Forelimb muscle (tissue), 1 donor: Measurements from ENCODE around the gene SPPL2C. TPM values are rescaled to one million over a fixed set of nuclear protein-coding genes. Genes with fewer than 3 reads are reported as not detected.
"Not testable (repeated sequence)": the region's sequence is repeated elsewhere in the genome, so short reads cannot be mapped to it uniquely, and the experiment has no call there.

Source experiments
- DNase-seq: peaks from one replicate; pipeline ENCODE4 v3.0.0-alpha.2; 2013; ENCODE audit warnings: low read depth
- polyA plus RNA-seq: library from polyadenylated mRNA; unstranded; fragments of 120-200 nt; gene quantifications from one replicate; pipeline ENCODE4 v1.2.1, GENCODE V29; 2013; ENCODE audit not compliant: insufficient read length

The SPPL2C gene
- polyA plus RNA-seq, 1 donor = not detected

GRCh38 chr17:45849536-45849990 lies 4.9 kb downstream of the SPPL2C start:
- DNase-seq = no peak

GRCh38 chr17:45850011-45850410 lies 5.3 kb downstream of the SPPL2C start:
- no peak for DNase-seq

- DNase-seq = no peak
These were observed 5.8 kb downstream of the SPPL2C start for GRCh38 chr17:45850468-45850867.

GRCh38 chr17:45851022-45851421 lies 6.3 kb downstream of the SPPL2C start:
- no peak for DNase-seq

- DNase-seq = no peak
These were observed 6.8 kb downstream of the SPPL2C start for GRCh38 chr17:45851464-45851863.

GRCh38 chr17:45851873-45852272 lies 7.2 kb downstream of the SPPL2C start:
- DNase-seq = no peak

GRCh38 chr17:45852535-45853297 lies 8.0 kb downstream of the SPPL2C start:
- peak; percentile 13 for DNase-seq

GRCh38 chr17:45854209-45854608 lies 9.5 kb downstream of the SPPL2C start:
- no peak for DNase-seq

GRCh38 chr17:45855691-45856336 lies 11.1 kb downstream of the SPPL2C start:
- no peak for DNase-seq

- DNase-seq = peak; percentile 13
These were observed 13.5 kb downstream of the SPPL2C start for GRCh38 chr17:45857977-45858708.

- no peak for DNase-seq
These were observed 16.5 kb downstream of the SPPL2C start for GRCh38 chr17:45861165-45861564.

GRCh38 chr17:45862127-45862526 lies 17.4 kb downstream of the SPPL2C start:
- not testable (repeated sequence) for DNase-seq

- no peak for DNase-seq
These were observed 19.4 kb downstream of the SPPL2C start for GRCh38 chr17:45863857-45864654.

GRCh38 chr17:45867171-45867570 lies 22.5 kb downstream of the SPPL2C start:
- DNase-seq = no peak

GRCh38 chr17:45867702-45868101 lies 23.0 kb downstream of the SPPL2C start:
- DNase-seq = no peak

- DNase-seq = no peak
These were observed 23.6 kb downstream of the SPPL2C start for GRCh38 chr17:45868276-45868675.

- no peak for DNase-seq
These were observed 25.1 kb downstream of the SPPL2C start for GRCh38 chr17:45869676-45870341.

GRCh38 chr17:45870342-45870974 lies 25.8 kb downstream of the SPPL2C start:
- no peak for DNase-seq

GRCh38 chr17:45871718-45872117 lies 27.0 kb downstream of the SPPL2C start:
- DNase-seq = no peak

GRCh38 chr17:45873728-45874127 lies 29.0 kb downstream of the SPPL2C start:
- DNase-seq = no peak

- DNase-seq = no peak
These were observed 29.5 kb downstream of the SPPL2C start for GRCh38 chr17:45874151-45874550.
